CD4-positive, alpha-beta memory T cell (primary cell): Measurements from ENCODE around the gene MTHFD2. TPM values are rescaled to one million over a fixed set of nuclear protein-coding genes. Genes with fewer than 3 reads are reported as not detected.
A peak's percentile ranks its signal among the peaks of the same experiment; 100 is the strongest.

Experiments used
- CTCF ChIA-PET: fragments of 350-600 bp; sonication (Branson Sonifier 250); formaldehyde crosslinking; loops from one replicate; lab custom pipeline; 2021; ENCODE audit warnings: inconsistent platforms; ENCODE audit not compliant: partially characterized antibody; lab: Charles Lee
- POLR2A ChIA-PET: fragments of 350-600 bp; sonication (Branson Sonifier 250); formaldehyde crosslinking; loops from one replicate; lab custom pipeline; 2021; ENCODE audit not compliant: partially characterized antibody; lab: Charles Lee
- DNase-seq, 5 donors: peaks; one replicate each; pipeline versions ENCODE4 v3.0.0 to v3.0.0-alpha.2; 2020 to 2022; ENCODE audit warnings: mixed read lengths in 1 of 5
- H3K27ac ChIP-seq: one replicate; pipeline ENCODE4 v1.7.0; 2013; ENCODE audit warnings: low read depth, low read length
- H3K27me3 ChIP-seq: 2 replicates; pipeline ENCODE4 v1.7.0; 2013; ENCODE audit warnings: mild to moderate bottlenecking, low read length, moderate library complexity; ENCODE audit not compliant: insufficient read depth
- H3K36me3 ChIP-seq: 2 replicates; pipeline ENCODE4 v1.7.0; 2013; ENCODE audit warnings: mild to moderate bottlenecking, low read length, moderate library complexity; ENCODE audit not compliant: insufficient read depth
- H3K4me1 ChIP-seq: 2 replicates; pipeline ENCODE4 v1.7.0; 2013; ENCODE audit warnings: mild to moderate bottlenecking, low read length, moderate library complexity; ENCODE audit not compliant: insufficient read depth
- H3K4me3 ChIP-seq, 2 donors: one replicate each; pipeline ENCODE4 v1.7.0; 2013; ENCODE audit warnings: low read length in 2 of 2, mild to moderate bottlenecking in 1 of 2
- H3K9me3 ChIP-seq, 2 donors: one replicate each; pipeline ENCODE4 v1.7.0; 2013; ENCODE audit warnings: low read length in 2 of 2, control low read depth in 1 of 2; ENCODE audit not compliant: control insufficient read depth in 1 of 2
- H3K27ac Mint-ChIP-seq, 7 donors: one replicate each; pipeline ENCODE4 v1.8.0; 2020 to 2021; ENCODE audit warnings: mixed read lengths in 7 of 7, mild to moderate bottlenecking in 6 of 7, inconsistent platforms in 3 of 7, moderate library complexity in 3 of 7
- H3K27me3 Mint-ChIP-seq, 2 donors: one replicate each; pipeline ENCODE4 v1.8.0; 2020 to 2021; ENCODE audit warnings: mixed read lengths in 2 of 2
- H3K36me3 Mint-ChIP-seq, 2 donors: one replicate each; pipeline ENCODE4 v1.8.0; 2020 to 2021; ENCODE audit warnings: mixed read lengths in 2 of 2, inconsistent platforms in 1 of 2, mild to moderate bottlenecking in 1 of 2
- H3K4me1 Mint-ChIP-seq, 4 donors: one replicate each; pipeline ENCODE4 v1.8.0; 2020 to 2021; ENCODE audit warnings: mixed read lengths in 4 of 4, mild to moderate bottlenecking in 1 of 4
- H3K4me3 Mint-ChIP-seq, 8 donors: one replicate each; pipeline ENCODE4 v1.8.0; 2020 to 2021; ENCODE audit warnings: mixed read lengths in 8 of 8, mild to moderate bottlenecking in 7 of 8, moderate library complexity in 6 of 8, inconsistent platforms in 3 of 8
- H3K9me3 Mint-ChIP-seq, 8 donors: one replicate each; pipeline ENCODE4 v1.8.0; 2020 to 2021; ENCODE audit warnings: mixed read lengths in 8 of 8, mild to moderate bottlenecking in 5 of 8, inconsistent platforms in 3 of 8, moderate library complexity in 1 of 8
- intact Hi-C: fragments of 100-400 bp; cut with micrococcal nuclease; formaldehyde crosslinking; loops from one replicate; pipeline ENCODE4 v1.15.1; 2023
- polyA plus RNA-seq, 2 donors: library from polyadenylated mRNA; unstranded; fragments of 300-500 nt; fragmentation: Illumina TruSeq; gene quantifications; one replicate each; pipeline ENCODE4 v1.2.3, GENCODE V29; 2021
- total RNA-seq, 2 experiments: library from RNA; stranded (reverse); gene quantifications; one replicate each; pipeline ENCODE4 v1.2.3, GENCODE V29; 2021

The MTHFD2 gene
- total and polyA plus RNA-seq, 4 experiments from 2014 or later = 13.7 to 25.0 (median 20.1) TPM

DNA sequence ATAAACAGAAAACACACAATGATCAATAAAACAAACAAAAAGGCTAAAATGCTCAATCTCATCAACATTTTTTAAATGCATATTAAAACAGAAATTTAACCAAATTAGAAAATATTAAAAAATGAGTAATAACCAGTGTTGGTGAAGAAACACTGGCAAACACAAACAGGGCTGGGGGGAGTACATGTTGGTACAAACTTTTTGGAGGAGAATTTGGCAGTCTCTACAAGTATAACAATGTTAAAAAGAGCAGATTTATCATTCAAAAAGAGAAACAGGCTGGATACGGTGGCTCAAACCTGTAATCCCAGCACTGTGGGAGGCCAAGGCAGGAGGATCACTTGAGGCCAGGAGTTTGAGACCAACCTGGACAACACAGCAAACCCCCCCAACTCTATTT lies 33.7 kb upstream of the MTHFD2 start:
- H3K36me3 ChIP-seq = peaks cover 63% of the 10 kb centered on the region
- H3K36me3 Mint-ChIP-seq = peaks cover 47 to 63% of the 10 kb centered on the region in 2 donors
- H3K27ac ChIP-seq = no peak overlapping the region
- H3K9me3 Mint-ChIP-seq = peaks cover 0 to 6% (median 1%) of the 10 kb centered on the region in 8 donors
- no peaks in the 10 kb centered on the region for H3K4me1 ChIP-seq
- no peak overlapping the region for H3K4me3 ChIP-seq
- peak overlapping the region in 1 of 7 donors; percentile 32 for H3K27ac Mint-ChIP-seq
- ChIA-PET CTCF (no interaction called here), POLR2A (interaction anchor here (1.2 kb wide), 1 partner anchor 14 kb away, joined by 6 read pairs; the partner anchor contains the start of gene MOB1A)
- H3K9me3 ChIP-seq = no peaks in the 10 kb centered on the region
- no peaks in the 10 kb centered on the region for H3K27me3 ChIP-seq
- DNase-seq = no peak
- no peaks in the 10 kb centered on the region for H3K27me3 Mint-ChIP-seq
- intact Hi-C loops = no loop called here
- H3K4me1 Mint-ChIP-seq = peaks cover 7 to 16% (median 10%) of the 10 kb centered on the region in 4 donors
- no peak overlapping the region for H3K4me3 Mint-ChIP-seq

DNA sequence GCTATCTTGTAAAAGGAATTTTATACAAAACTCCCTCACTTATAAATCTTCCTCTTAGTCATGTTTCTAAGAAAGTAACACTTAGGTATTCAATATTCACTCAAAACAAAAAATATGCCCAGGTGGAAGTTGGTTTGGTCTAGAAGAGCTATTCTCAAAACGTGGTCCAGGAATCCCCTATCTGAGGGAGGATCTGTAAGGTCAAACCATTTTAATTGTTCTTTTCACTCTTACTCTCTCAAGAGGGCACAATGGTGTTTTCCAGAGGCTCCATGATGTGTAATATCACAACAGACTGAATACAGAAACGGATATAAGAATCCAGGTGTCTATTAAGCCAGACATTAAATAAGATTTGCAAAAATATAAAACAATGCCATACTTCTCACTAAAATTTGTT lies 29.7 kb upstream of the MTHFD2 start:
- Mint-ChIP-seq H3K36me3 (peaks cover 42 to 59% of the 10 kb centered on the region in 2 donors), H3K9me3 (peaks cover 0 to 6% (median 1%) of the 10 kb centered on the region in 8 donors), H3K4me3 (no peak overlapping the region), H3K27ac (peak overlapping the region in 4 of 7 donors; percentile 1 to 78 (median 6)), H3K27me3 (no peaks in the 10 kb centered on the region), H3K4me1 (peaks cover 16 to 27% (median 19%) of the 10 kb centered on the region in 4 donors)
- no peak overlapping the region for H3K27ac ChIP-seq
- DNase-seq = no peak
- no peak overlapping the region for H3K4me3 ChIP-seq
- H3K4me1 ChIP-seq = peaks cover 14% of the 10 kb centered on the region
- ChIA-PET CTCF (interaction anchor here (0.9 to 2.1 kb wide), 6 partner anchors 10 to 344 kb away, joined by 3 to 7 read pairs (median 4); partner anchors contain the start of genes MOB1A and MTHFD2), POLR2A (interaction anchor here (2.5 kb wide), 1 partner anchor 10 kb away, joined by 11 read pairs; the partner anchor contains the start of gene MOB1A)
- intact Hi-C loops = loop anchor here (1.0 kb wide), 1 partner anchor 10 kb away; the partner anchor contains the start of gene MOB1A
- no peaks in the 10 kb centered on the region for H3K9me3 ChIP-seq
- no peaks in the 10 kb centered on the region for H3K27me3 ChIP-seq
- H3K36me3 ChIP-seq = peaks cover 50% of the 10 kb centered on the region

GRCh38 chr2:74174909-74175308 lies 23.5 kb upstream of the MTHFD2 start:
- ChIA-PET CTCF (interaction anchor here (0.7 to 1.0 kb wide), 2 partner anchors 24 to 27 kb away, joined by 4 read pairs; partner anchors contain the start of gene BOLA3), POLR2A (no interaction called here)
- DNase-seq = no peak
- H3K27ac ChIP-seq = no peak overlapping the region
- Mint-ChIP-seq H3K9me3 (no peaks in the 10 kb centered on the region), H3K4me3 (peak overlapping the region in 7 of 8 donors; percentile 42 to 85 (median 58)), H3K27ac (peak overlapping the region in 2 of 7 donors; percentile 5 to 17), H3K36me3 (peaks cover 8 to 35% of the 10 kb centered on the region in 2 donors), H3K4me1 (peaks cover 31 to 63% (median 47%) of the 10 kb centered on the region in 4 donors), H3K27me3 (no peaks in the 10 kb centered on the region)
- H3K36me3 ChIP-seq = peaks cover 9% of the 10 kb centered on the region
- H3K27me3 ChIP-seq = no peaks in the 10 kb centered on the region
- intact Hi-C loops = no loop called here
- no peaks in the 10 kb centered on the region for H3K9me3 ChIP-seq
- no peak overlapping the region for H3K4me3 ChIP-seq
- peaks cover 60% of the 10 kb centered on the region for H3K4me1 ChIP-seq

- ChIA-PET POLR2A (interaction anchor here (1.0 to 3.9 kb wide), 26 partner anchors 8 to 945 kb away, joined by 3 to 128 read pairs (median 6); partner anchors contain the start of genes BOLA3, DGUOK, MTHFD2 and PRADC1), CTCF (interaction anchor here (1.2 to 3.5 kb wide), 12 partner anchors 8 to 354 kb away, joined by 4 to 51 read pairs (median 12); partner anchors contain the start of genes BOLA3, MTHFD2 and STAMBP)
- Mint-ChIP-seq H3K27ac (peak overlapping the region; percentile 89 to 96 (median 95)), H3K4me3 (peak overlapping the region; percentile 90 to 94 (median 94)), H3K9me3 (no peaks in the 10 kb centered on the region), H3K27me3 (no peaks in the 10 kb centered on the region), H3K4me1 (peaks cover 25 to 55% (median 39%) of the 10 kb centered on the region in 4 donors), H3K36me3 (peaks cover 0 to 21% of the 10 kb centered on the region in 2 donors)
- H3K27me3 ChIP-seq = no peaks in the 10 kb centered on the region
- DNase-seq = no peak
- peaks cover 52% of the 10 kb centered on the region for H3K4me1 ChIP-seq
- H3K36me3 ChIP-seq = no peaks in the 10 kb centered on the region
- no peaks in the 10 kb centered on the region for H3K9me3 ChIP-seq
- peak overlapping the region; percentile 69 to 74 for H3K4me3 ChIP-seq
- peak overlapping the region; percentile 99 for H3K27ac ChIP-seq
- intact Hi-C loops = loop anchor here (1.0 to 2.0 kb wide), 6 partner anchors 9 to 306 kb away; partner anchors contain the start of genes BOLA3, DGUOK and TTC31
Measured at GRCh38 chr2:74177696-74178095, 20.7 kb upstream of the MTHFD2 start.

DNA sequence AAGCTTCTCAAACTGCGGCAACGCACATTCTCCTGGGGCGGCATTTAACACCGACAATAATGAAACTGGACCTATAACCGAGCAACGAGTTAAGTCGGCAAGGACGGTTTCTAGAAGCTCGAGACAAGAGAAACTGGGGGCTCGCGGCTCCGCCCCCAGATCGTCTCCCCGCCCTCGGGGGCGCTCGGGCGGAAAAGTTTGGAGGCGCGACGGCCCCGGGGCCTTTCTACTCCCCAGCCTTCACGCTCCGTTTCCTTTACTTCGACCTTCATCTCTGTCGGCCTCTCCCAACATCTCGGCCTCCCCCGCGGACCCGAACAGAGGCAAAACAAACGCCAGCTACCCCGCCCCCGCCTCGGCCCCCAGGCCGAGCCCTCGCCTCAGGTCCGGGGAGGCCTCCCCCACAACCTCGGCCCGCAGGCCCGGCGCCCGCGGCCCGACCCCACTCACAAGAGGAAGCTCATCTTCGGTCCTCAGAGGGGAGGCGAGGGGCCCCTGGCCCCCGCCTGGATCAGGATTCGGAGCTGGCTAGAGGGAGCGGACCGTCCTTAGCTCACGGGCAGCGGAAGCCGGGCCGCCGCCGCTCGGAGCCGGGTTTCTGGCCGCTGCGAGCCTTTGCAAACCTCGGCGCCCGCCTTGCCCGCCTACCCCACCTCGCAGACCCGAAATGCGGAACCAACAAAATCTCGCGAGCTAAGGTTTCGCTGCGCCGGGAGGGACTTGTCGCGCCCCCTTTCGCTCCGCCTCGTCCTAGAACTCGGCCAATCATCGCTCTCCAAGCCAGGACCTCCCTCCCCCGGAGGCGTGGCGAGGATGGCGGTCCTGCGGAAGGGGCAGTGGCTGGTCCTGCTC lies 20.0 kb upstream of the MTHFD2 start, which contains the start of gene MOB1A:
Gene MOB1A (minus strand): TSS at position 669 of the 852 bp plus-strand sequence. CDS start 205 bp downstream, at position 464.
- Mint-ChIP-seq H3K36me3 (peaks cover 0 to 21% of the 10 kb centered on the region in 2 donors), H3K9me3 (no peaks in the 10 kb centered on the region), H3K27ac (peak within 1 kb of the TSS; percentile 89 to 96 (median 95)), H3K4me3 (peak within 1 kb of the TSS; percentile 90 to 94 (median 94)), H3K27me3 (no peaks in the 10 kb centered on the region), H3K4me1 (peaks cover 22 to 48% (median 35%) of the 10 kb centered on the region in 4 donors)
- Histone ChIP-seq H3K4me1 (peaks cover 47% of the 10 kb centered on the region), H3K36me3 (no peaks in the 10 kb centered on the region), H3K4me3 (peak within 1 kb of the TSS; percentile 69 to 74), H3K27me3 (no peaks in the 10 kb centered on the region), H3K27ac (peak within 1 kb of the TSS; percentile 99), H3K9me3 (no peaks in the 10 kb centered on the region)
- intact Hi-C loops = loop anchor here (1.0 to 2.0 kb wide), 6 partner anchors 10 to 305 kb away; partner anchors contain the start of genes BOLA3, DGUOK and TTC31
- peak; percentile 97 to 99 (median 98) for DNase-seq
- ChIA-PET POLR2A (interaction anchor here (0.6 to 3.9 kb wide), 39 partner anchors 9 to 946 kb away, joined by 3 to 128 read pairs (median 4); partner anchors contain the start of genes BOLA3, CCDC142, DGUOK and HTRA2), CTCF (interaction anchor here (0.6 to 3.5 kb wide), 23 partner anchors 9 to 355 kb away, joined by 3 to 51 read pairs (median 8); partner anchors contain the start of genes BOLA3, MTHFD2 and STAMBP)

GRCh38 chr2:74179063-74179865 lies 19.2 kb upstream of the MTHFD2 start:
- no peaks in the 10 kb centered on the region for H3K27me3 ChIP-seq
- peaks cover 43% of the 10 kb centered on the region for H3K4me1 ChIP-seq
- H3K9me3 ChIP-seq = no peaks in the 10 kb centered on the region
- H3K4me3 ChIP-seq = peak overlapping the region in 1 of 2 donors; percentile 74
- no peaks in the 10 kb centered on the region for H3K27me3 Mint-ChIP-seq
- H3K36me3 ChIP-seq = no peaks in the 10 kb centered on the region
- H3K36me3 Mint-ChIP-seq = peaks cover 0 to 21% of the 10 kb centered on the region in 2 donors
- POLR2A ChIA-PET = interaction anchor here (0.7 to 3.9 kb wide), 34 partner anchors 10 to 947 kb away, joined by 3 to 128 read pairs (median 5); partner anchors contain the start of genes BOLA3, CCDC142, DGUOK and HTRA2
- H3K27ac Mint-ChIP-seq = peak overlapping the region; percentile 84 to 96 (median 94)
- H3K4me1 Mint-ChIP-seq = peaks cover 21 to 47% (median 31%) of the 10 kb centered on the region in 4 donors
- H3K9me3 Mint-ChIP-seq = no peaks in the 10 kb centered on the region
- no peak for DNase-seq
- peak overlapping the region; percentile 90 to 94 (median 94) for H3K4me3 Mint-ChIP-seq
- H3K27ac ChIP-seq = peak overlapping the region; percentile 99
- CTCF ChIA-PET = interaction anchor here (0.7 to 3.5 kb wide), 22 partner anchors 9 to 355 kb away, joined by 3 to 51 read pairs (median 9); partner anchors contain the start of genes BOLA3 and MTHFD2
- intact Hi-C loops = loop anchor here (2.0 kb wide), 1 partner anchor 32 kb away; the partner anchor contains the start of gene BOLA3
